ENCODE measurements around the gene HEG1.

The HEG1 gene

DNA sequence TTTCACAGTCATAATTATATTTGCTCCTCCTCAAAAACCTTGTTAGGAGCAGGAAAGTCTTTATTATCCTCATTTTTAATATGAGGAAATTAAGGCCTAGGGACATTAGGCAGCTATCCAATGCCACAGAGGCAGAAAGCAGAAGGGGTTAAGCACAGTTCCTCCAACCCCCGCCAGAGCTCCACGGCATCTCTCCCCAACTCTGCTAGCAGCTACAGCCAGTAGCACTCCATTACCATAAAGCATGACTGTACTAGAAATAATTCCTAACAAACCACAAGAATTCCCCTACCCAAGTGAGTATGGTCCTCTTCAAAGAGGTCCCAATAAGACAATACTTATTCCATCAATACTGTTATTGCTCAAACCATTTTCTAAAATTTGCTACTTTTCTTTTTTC lies 9.8 kb downstream of the HEG1 start:
- peak; percentile 7 for DNase-seq

DNA sequence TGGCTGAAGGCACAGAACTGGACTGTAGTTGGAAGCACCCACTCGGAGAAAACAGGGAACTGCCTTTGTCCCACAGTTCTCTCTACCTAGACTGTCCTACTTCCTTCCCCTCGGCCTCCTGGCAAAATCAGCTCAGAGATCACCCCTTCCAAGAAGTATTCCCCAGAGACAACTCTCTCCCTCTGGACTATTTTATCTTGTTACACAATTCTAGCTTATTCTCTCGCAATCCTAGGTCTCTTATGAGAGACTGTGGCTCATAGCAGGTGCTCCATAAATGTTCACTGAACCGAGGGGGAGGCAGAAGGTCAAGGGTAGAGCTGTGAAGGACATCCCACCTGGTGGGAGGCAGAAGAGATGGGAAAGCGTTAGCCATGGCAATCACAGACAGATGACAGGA lies 10.6 kb downstream of the HEG1 start:
- no peak for DNase-seq

DNA sequence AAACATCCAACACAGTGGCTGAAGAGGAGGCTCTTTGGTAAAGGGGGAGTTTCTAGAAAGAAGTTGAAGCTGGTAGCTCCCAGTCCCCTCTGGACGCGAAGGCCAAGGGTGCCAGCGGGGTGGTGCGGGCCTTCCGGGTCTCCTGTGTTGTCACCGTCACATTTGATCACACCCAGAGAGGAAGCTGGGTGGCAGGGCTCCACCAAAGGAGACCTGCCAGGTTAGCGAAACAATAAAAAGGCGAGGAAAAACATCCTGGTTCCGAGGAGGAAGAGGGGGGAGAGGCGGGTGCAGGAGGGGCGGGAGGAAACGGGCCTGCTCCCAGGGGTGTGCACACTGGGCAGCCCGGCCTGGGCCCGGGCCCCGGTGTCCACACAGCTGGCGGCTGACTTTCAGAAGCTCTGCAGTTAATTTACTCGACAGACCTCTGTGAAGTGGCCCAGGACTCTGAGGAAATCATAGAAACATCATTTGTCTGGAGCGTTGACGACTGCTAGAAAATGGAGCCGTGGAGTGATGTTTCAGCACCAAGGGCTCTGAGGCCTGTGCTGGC lies 12.1 kb downstream of the HEG1 start:
- no peak for DNase-seq

DNA sequence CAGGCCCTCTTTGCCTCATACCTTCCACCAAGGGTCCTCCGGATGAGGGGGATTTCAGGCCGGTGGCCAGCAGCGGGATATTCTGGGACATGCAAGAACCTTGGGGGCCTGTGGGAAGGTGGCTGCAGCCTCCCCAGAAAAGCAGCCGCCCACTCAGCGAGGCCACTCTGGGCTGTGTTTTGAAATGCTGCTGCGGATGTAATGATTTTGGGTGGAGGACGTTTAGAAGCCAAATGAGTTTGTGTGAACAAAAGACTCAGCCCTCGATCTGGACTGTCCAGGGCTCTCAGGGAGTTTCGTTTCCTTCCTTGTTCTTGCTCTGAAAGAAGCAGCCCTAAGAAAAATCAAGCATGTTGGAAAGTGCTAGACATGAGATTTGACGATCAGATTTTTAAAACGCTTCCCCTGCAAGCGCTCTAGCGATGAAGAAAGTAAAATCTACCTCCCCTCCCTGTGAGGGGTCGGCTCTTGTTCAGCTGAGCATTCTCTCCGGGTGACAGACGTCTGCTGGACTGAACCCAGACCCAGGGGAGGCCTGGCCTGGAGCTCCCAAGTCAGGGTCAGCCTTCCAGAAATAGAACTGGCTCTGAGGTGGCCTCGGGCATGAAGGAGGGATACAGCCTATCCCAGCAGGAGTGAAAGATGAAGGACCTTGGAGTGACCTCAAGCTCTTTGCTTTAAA lies 12.9 kb downstream of the HEG1 start:
- no peak for DNase-seq

DNA sequence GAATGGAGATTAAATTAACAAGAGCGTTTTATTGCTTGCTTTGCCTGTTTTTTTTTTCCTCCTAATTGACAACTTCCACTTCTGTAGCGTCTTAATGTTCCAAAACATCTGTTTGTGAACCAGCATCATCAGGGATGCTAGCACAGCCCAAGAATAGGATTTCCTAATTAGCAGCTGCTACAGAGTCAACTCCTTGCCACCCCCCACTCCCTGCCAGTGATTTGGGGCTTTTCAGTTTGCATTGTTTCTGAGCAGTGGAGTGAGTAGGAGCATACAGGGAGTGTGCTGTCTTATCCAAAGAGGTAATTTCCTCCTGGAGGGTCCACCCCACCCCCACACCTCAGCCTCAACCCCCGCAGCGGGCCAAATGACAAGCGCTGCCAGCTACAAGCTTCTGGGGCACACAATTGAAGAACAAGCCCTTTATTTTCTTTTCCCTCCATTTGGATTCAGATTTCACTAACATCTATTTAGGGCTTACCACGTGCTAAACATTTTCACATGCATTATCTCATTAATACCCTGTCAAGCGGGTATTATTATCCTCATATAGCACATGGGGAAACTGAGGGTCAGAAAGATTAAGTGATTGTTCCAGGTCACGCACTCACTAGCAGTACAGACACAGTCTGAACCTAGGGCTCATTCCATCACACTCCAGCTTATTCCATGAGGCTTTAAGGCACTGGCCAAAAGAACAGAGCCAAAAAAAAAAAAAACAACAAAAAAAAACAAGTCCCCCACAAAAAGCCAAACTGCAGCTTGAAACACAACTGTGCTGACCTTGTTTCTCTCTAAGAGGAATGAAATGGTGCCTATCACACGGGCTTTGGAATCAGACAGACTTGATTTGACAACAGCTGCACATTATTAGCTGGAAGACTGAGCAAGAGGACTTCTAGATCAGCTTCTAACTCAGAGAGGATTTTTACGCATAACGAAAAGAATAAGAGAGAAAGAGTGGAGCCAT lies 16.4 kb downstream of the HEG1 start:
- no peak for DNase-seq

DNA sequence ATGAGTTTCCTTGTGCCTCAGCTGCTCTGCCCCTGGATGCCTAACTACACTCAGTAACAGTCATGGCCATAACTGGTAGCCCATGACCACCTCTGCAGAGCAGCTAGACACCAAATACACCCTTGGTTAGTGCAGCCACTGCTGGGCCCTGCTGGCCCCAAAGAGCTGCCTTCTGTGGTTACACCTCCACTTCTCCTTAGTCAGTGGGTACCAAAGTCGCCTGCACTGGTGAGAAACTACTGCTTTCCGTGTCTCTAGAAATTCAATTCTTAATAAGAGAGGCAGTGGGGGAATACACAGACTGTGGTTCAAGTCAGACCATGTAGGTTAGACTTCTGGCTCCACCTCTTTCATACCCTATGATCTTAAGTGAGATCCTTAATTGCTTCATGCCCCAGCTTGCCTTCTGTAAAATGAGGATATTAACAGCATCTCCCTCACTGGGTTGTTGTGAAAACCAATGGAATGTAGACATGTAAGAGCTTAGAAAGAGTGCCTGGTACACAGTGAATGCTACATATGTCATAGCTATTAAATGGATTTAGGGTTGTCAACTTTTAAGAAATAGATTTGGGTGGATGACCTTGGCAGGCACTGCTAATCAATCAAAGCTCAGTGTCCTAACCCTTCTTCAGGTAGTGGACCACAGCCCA lies 18.2 kb downstream of the HEG1 start:
- no peak for DNase-seq

DNA sequence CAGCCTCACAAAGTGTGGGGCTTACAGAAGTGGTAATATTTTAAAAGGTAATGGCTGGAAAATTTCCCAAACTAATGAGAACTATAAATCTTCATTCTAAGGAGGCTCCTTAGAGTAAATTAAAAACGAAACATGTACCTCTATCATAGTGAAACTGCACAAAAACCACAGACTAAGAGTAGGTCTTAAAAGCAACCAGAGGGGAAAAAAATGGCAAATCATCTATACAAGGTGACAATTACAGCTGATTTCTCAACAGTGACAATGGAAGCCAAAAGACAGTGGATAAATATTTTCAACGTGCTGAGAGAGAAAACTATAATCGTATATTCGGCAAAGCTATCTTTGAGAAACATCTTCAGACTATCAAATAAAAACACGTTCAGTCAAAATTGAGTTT lies 20.6 kb downstream of the HEG1 start:
- DNase-seq: no peak

DNA sequence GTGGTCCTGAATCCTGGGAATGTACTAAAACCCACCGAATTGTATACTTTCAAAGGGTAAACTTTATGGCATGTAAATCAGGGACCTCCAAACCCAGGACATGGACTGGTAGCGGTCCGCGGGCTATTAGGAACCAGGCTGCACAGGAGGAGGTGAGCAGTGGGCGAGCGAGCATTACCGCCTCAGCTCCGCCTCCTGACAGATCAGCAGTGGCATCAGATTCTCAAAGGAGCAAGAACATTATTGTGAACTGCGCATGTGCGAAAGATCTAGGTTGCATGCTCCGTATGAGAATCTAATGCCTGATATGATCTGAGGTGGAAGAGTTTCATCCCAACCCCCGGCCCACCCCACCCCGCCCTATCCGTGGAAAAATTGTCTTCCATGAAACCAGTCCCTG lies 22.2 kb downstream of the HEG1 start:
- no peak for DNase-seq

DNA sequence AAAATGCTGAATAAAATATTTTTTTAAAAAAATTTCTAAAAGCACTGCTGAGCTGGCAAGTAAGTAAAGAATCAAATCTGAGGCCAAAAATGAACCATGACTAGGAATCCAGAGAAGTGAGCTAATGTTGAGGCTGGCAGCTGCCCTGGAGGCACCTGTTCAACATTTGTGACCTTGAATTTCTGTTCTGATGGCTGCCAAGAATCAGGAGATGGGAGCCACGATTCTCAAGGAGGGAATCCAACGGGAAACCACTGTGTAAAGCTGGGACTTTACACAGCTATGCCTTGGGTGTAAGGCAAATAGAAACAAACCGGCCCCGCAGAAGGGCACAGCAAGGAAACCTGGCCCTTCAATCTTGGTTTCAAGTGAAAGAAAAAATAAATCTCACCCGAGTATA lies 22.7 kb downstream of the HEG1 start:
- no peak for DNase-seq

DNA sequence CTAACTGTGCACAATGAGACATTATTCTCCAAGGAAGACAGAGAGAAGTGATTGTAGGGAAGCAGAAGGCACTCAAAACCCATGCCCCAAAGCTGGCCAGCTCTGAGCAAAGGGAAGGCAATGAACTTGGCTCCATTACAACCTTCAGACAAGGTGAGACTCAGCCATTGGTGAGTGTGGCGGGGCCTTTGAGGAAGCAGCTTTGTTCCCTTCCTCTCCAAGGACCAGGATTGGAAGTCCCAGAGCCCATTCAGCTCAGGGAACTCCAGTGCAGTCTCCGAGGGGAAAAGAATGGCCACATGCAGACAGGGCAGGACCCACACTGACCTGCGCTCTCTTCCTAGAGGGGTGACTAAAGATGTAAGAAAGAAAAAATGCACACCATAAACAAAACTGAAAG lies 23.1 kb downstream of the HEG1 start:
- no peak for DNase-seq

DNA sequence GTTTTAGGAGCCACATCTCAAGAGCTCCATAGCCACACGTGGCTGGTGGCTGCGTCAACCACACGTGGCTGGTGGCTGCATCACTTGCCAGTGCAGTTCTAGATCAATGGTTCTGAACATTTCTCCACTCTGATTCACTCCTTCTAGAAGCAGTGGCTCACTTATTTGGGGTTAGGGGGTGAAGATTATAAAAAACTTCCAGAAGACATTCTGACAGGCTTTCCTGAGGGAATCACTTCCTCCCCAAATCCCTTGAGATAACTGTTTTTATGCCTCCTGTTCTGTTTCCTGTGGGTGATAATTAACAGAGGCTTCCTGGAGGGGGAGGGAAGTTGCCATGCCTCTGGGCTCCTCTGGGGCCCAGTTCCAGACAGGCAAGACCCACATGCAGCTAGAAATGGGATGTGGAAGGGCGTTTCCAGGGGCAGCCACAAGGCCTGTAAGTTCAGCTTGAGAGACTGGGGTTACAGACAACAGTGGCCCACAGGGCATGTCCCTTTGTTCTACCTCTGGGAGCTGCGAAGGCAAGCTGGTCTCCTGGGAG lies 23.6 kb downstream of the HEG1 start:
- no peak for DNase-seq

DNA sequence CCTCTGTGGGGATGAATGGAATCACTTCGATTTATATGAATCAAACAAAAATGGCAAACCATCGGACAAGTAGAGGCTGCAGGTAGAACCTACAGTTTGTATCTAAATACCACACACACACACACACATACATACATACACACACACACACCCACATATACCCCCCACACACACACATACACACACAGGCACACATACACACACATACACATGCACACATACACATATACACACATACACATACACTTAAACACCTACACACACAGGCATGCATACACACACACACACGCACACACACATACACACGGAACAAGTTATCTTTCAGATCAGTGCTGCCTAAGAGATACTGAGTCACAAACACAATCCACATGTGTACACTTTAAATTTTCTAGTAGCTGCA lies 24.3 kb downstream of the HEG1 start:
- no peak for DNase-seq

DNA sequence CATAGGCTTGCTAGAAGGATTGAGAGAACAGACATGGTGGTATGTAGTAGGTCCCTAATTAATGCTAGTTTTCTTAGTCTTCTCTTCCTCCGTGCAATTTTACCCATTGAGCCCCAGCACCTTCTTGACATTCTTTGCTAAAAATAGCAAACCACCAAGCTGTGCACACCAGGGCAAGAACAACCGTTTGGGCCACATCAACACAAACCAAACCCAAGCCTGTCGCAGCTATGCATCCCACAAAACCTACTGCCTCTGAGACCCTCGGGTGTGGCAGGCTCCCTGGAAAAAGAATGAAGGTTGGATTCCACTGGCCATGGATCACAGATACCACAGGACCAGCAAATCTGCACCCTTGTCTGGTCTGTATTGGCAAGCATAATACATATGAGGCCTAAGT lies 27.1 kb downstream of the HEG1 start:
- no peak for DNase-seq

DNA sequence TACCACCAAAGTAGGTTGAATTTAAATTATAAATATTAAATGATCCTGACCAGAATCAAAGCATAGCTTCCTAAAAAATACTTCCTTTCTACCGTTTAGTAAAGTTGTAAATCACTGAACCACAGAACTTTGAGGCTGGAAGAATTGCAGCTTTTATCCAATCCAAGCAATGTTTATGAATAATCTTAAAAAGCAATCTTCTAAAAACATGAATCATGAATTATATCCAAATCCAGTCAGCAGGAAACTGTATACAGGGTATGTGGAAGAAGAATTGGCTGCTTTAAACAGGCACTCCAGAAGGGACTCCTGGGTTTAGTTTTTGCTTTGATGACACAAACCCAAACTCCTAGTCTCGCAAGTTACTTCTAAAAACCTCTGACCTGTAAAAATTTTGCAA lies 30.2 kb downstream of the HEG1 start:
- DNase-seq: no peak

DNA sequence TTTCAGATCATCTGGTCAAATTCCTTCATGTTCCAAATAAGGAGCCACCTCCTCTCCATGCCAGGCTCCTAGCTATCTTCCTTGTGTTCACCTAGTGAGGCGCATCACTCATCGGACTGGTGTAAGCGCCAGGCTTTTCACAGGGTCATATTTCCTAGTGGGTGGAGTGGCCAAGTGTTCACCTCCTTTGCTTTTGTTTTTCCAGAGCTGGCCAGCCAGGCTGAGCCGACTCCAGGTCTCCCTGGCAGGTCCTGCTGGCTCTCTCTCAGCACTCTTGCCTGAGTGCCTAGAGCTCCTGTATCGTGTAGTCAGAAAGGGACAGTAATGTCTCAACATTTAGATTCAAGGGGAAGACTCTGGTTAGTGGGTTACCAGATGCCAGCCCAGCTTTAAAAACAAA lies 31.0 kb downstream of the HEG1 start:
- DNase-seq: no peak

DNA sequence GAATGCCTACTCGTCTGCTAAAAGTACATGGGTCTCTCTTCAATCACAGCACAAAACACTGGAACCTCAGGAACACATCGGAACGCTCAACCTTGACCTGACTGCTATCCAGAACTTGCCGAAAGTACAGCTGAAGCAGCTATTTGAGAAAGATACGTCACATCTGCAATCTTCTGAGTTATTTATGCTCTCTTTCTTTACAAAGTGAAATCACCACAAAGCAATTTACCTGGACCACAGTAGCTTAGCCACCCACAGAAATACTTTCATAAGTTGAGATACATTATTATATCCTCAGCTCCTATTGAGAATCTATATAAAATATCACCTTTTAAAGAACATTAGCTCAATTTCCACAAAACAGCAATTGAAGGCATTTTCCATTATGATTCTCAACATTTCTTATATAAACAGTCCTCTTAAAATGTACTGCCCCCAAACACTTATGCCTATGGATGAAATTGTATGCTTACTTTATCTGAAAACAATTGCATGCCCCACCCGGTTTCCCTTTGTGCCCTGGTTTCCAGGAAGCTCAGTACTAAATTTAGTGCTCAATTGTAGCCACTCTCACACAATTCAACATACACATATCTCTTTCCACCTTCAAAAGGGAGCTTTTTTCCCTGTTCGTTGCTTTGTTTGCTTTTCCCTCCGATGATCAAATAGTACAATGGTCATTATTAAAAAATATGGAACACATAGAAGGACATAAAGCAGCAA lies 31.8 kb downstream of the HEG1 start:
- no peak for DNase-seq

DNA sequence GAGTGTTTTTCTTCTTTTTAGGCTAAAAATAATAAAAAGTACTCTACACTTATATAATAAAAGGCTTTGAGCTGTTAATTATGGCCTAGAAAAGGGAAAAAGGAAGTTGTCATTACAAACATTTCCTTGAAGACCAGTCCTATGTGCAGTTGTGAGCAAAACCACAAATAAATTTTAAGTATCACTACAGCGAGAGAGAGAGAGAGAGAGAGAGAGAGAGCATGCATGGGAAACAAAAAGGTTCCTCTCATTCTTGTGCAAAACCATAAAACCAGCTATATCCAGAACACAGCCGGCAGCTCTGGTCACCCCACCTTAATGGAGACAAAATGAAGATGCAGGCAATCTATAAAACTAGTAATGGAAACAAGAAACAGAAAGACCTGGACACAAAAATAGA lies 33.6 kb downstream of the HEG1 start:
- no peak for DNase-seq

DNA sequence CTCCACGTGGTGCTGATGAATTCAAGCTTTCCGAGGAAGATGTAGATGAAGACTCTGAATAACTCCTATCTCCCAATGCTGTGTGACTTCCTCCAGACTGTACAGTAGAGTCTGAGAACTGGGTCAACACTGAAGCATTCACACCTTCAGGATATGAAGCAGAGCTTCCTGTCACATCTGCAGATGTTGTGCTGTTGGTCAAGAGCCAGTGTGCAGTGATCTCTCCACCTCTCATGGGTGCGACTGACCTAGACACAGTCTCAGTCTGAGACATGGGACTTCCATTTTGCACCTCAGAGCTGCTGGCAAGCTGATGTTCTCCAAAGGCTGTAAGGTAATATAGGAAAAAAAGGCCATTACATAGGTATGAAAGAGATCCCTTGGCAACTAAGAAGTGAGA lies 36.5 kb downstream of the HEG1 start:
- DNase-seq: no peak

DNA sequence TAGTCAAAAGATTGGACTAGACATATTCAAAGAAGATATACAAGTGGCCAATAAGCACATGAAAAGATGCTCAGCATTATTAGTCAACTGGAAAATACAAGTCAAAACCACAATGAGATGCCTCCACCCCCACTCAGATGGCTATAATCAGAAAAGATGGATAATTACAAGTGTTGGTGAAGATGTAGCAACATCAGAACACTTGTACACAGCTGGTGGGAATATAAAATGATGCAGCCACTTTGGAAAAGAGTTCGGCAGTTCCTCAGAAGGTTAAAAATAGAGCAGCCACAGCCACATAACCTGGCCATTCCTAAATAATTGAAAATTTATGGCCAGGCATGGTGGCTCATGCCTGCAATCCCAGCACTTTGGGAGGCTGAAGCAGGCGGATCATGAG lies 38.4 kb downstream of the HEG1 start:
- no peak for DNase-seq

DNA sequence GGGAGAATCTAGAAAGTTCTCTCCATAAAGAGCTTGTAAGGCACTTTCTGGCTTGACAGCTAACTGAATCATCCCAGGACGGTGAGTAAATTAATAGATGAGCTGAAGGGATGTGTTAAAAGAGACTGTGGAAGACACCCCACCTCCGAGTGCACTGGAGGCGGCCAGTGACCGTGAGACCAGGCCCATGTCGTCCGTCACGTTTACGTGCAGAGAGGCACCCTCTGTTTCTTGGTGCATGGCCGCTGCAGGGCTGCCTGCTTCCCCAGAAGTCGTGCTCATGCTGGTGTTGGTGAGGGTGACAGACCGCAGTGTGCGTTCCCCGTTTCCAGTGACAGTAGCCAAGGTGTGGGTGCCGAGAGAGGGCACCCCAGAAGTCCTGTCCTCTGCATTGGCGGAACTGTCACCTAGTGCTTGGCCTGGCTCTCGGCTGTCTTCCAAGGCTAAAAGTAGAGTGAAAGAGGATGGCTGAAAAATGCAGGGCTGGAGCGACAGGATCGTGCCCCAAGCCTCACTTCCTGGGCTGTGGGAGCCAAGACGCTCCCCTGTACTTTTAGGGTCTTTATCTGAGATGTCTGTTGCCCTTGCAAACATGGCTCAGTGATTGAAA lies 41.1 kb downstream of the HEG1 start:
- no peak for DNase-seq

DNA sequence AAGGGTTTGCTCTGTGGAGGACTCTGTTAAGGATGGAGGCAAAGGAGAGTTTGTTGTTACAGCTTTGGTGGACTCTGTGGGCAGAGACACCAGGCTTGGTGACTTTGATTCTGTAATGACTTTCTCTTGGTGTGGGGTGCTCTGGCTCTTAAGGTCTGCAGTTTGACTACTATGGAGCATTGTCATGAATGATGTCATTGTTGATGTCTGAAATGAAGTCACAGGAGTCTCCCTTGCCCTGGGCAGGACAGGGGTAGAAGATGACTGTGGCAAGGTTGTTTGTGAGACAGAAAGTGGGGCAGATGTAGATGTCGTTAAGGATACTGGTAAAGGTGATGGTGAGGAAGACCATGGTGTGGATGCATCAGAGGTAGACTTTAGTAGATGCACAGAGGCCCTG lies 42.7 kb downstream of the HEG1 start:
- no peak for DNase-seq

DNA sequence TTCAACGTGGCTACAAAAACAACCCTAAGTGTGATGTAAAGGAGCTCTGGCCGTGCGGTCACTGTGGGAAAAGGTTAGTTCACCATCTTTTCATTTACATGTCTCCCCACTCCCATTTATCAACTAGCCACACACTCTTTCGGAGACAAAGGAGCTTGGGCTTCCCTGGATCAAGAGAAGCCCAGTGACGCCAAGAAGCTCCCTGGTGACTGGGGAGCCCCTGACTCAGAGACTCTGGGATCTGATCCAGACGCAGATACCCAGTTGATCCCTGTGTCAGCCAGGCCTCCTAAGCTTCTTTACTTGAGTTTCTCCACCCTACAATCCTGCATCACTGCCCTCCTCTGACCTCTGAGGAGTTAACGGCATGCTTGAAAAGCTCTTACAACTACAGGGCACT lies 43.9 kb downstream of the HEG1 start:
- no peak for DNase-seq
